Endothelial cell of umbilical vein (primary cell): ENCODE data around the gene TNPO2. TPM values are rescaled to one million over a fixed set of nuclear protein-coding genes. Genes with fewer than 3 reads are reported as not detected.
"Not testable (repeated sequence)": the region's sequence is repeated elsewhere in the genome, so short reads cannot be mapped to it uniquely, and the experiment has no call there.

Experiments used
- BruUV-seq: library from RNA; stranded (reverse); fragments of 400-500 nt; replicated peaks from 2 replicates; lab custom pipeline; 2021; lab: Mats Ljungman, UMichigan
- CTCF ChIA-PET: fragments of 300-600, 350-600 bp; sonication (Branson Sonifier 250); formaldehyde crosslinking; loops from one replicate; lab custom pipeline; 2021; ENCODE audit warnings: antibody characterized with exemption, inconsistent platforms; lab: Charles Lee
- POLR2A ChIA-PET: fragments of 300-600, 350-600 bp; sonication (Branson Sonifier 250); formaldehyde crosslinking; loops from one replicate; lab custom pipeline; 2021; ENCODE audit warnings: antibody characterized with exemption, inconsistent platforms; lab: Charles Lee
- DNase-seq: peaks from one replicate; pipeline ENCODE4 v3.0.0-alpha.2; 2011; ENCODE audit warnings: low read depth, low spot score
- FAIRE-seq: peaks from 2 replicates; lab custom pipeline; 2011; peaks lifted over from hg19 to GRCh38; lab: Jason Lieb, UNC
- H2AFZ ChIP-seq: 2 replicates; pipeline ENCODE4 v1.6.0; 2012; ENCODE audit warnings: low read depth, low read length, control low read depth, inconsistent platforms
- H3K27ac ChIP-seq: 2 replicates; pipeline ENCODE4 v1.5.1; 2011; ENCODE audit warnings: low read depth, mild to moderate bottlenecking, control low read depth, low read length, moderate library complexity; ENCODE audit not compliant: insufficient read depth
- H3K27me3 ChIP-seq, 2 experiments: 2 replicates each; pipeline versions ENCODE4 v1.6.0 to v1.6.1; 2011; ENCODE audit warnings: low read length in 2 of 2, mixed read lengths in 1 of 2; ENCODE audit not compliant: control insufficient read depth in 2 of 2, insufficient read depth in 2 of 2
- H3K36me3 ChIP-seq, 2 experiments: 2 replicates in 1 of 2; 3 replicates in 1 of 2; pipeline ENCODE4 v1.5.1; 2011; ENCODE audit warnings: low read length in 2 of 2, mild to moderate bottlenecking in 1 of 2, moderate library complexity in 1 of 2; ENCODE audit not compliant: control insufficient read depth in 2 of 2, insufficient read depth in 2 of 2; ENCODE audit errors: extremely low read depth in 1 of 2
- H3K4me1 ChIP-seq: 3 replicates; pipeline ENCODE4 v1.5.1; 2011; ENCODE audit warnings: mild to moderate bottlenecking, low read length; ENCODE audit not compliant: control insufficient read depth, insufficient read depth; ENCODE audit errors: extremely low read depth
- H3K4me2 ChIP-seq: 2 replicates; pipeline ENCODE4 v1.6.1; 2011; ENCODE audit warnings: low read length, control low read depth, mixed read lengths; ENCODE audit not compliant: insufficient read depth
- H3K4me3 ChIP-seq, 3 experiments: fragments of 200-600 bp in 1 of 3; sonication (generic), shearing (Covaris generic) in 1 of 3; replicated peaks in 1 of 3; 2 replicates each; pipeline ENCODE4 v1.5.1; 2011 to 2016; ENCODE audit warnings: control low read depth in 3 of 3, low read length in 3 of 3, mild to moderate bottlenecking in 2 of 3, inconsistent platforms in 1 of 3, low read depth in 1 of 3, moderate library complexity in 1 of 3; ENCODE audit not compliant: insufficient read depth in 1 of 3
- H3K79me2 ChIP-seq: 2 replicates; pipeline ENCODE4 v1.6.0; 2012; ENCODE audit warnings: low read length, inconsistent platforms; ENCODE audit not compliant: control insufficient read depth, insufficient read depth
- H3K9ac ChIP-seq: replicated peaks from 2 replicates; pipeline ENCODE3; 2011; ENCODE audit warnings: low read length, control low read depth; ENCODE audit not compliant: insufficient read depth; ENCODE audit errors: extremely low read depth
- H3K9me1 ChIP-seq: replicated peaks from 3 replicates; pipeline ENCODE4 v1.6.0; 2011; ENCODE audit warnings: mild to moderate bottlenecking, low read length; ENCODE audit not compliant: control insufficient read depth, insufficient read depth; ENCODE audit errors: extremely low read depth
- H3K9me3 ChIP-seq: replicated peaks from 2 replicates; pipeline ENCODE4 v1.5.1; 2012; ENCODE audit warnings: low read length, inconsistent platforms; ENCODE audit not compliant: control insufficient read depth, insufficient read depth
- H4K20me1 ChIP-seq: replicated peaks from 2 replicates; pipeline ENCODE3; 2011; ENCODE audit warnings: mild to moderate bottlenecking, low read length; ENCODE audit not compliant: control insufficient read depth, insufficient read depth; ENCODE audit errors: extremely low read depth
- EZH2 ChIP-seq: IDR thresholded peaks from 2 replicates; pipeline ENCODE4 v1.6.1; 2012; ENCODE audit warnings: borderline replicate concordance, low read depth, mild to moderate bottlenecking, moderate library complexity, low read length, inconsistent platforms; ENCODE audit not compliant: severe bottlenecking
- FOS ChIP-seq: IDR thresholded peaks from 2 replicates; pipeline ENCODE4 v1.6.1; 2011; ENCODE audit warnings: mild to moderate bottlenecking, low read length, moderate library complexity, borderline replicate concordance; ENCODE audit not compliant: insufficient read depth
- GATA2 ChIP-seq: IDR thresholded peaks from 2 replicates; pipeline ENCODE4 v1.7.0; 2011; ENCODE audit warnings: low read depth, mild to moderate bottlenecking, moderate library complexity, mixed read lengths, low read length; ENCODE audit not compliant: insufficient read length, insufficient read depth
- JUN ChIP-seq: IDR thresholded peaks from 2 replicates; pipeline ENCODE4 v1.6.1; 2011; ENCODE audit warnings: borderline replicate concordance, low read depth; ENCODE audit not compliant: insufficient read length, insufficient read depth
- MYC ChIP-seq: IDR thresholded peaks from one replicate; pipeline ENCODE4 v1.6.1; 2011; ENCODE audit warnings: mild to moderate bottlenecking, low read depth, low read length
- POLR2A ChIP-seq: IDR thresholded peaks from 2 replicates; pipeline ENCODE4 v1.6.1; 2012; ENCODE audit warnings: low read depth, mild to moderate bottlenecking, control low read depth, low read length
- POLR2AphosphoS5 ChIP-seq: IDR thresholded peaks from 2 replicates; pipeline ENCODE4 v1.6.1; 2012; ENCODE audit warnings: low read depth, mild to moderate bottlenecking, control low read depth, low read length, moderate library complexity; ENCODE audit not compliant: insufficient read depth
- dilution Hi-C: fragments of 300-500 bp; cut with MboI; formaldehyde crosslinking; loops from one replicate; pipeline ENCODE4 v1.15.0; 2019; ENCODE audit warnings: low sequenced_read_pairs; ENCODE audit not compliant: extremely low pct_ligation_motif_present
- intact Hi-C: fragments of 100-400 bp; cut with micrococcal nuclease; formaldehyde crosslinking; loops from one replicate; pipeline ENCODE4 v1.10.0; 2022
- polyA plus RNA-seq, 4 experiments: library from polyadenylated mRNA; depleted of rRNA in 3 of 4; stranded (reverse) in 3 of 4; unstranded in 1 of 4; fragments of >200 nt; gene quantifications; 2 replicates each; pipeline versions ENCODE4 v1.2.1 to v1.2.3, GENCODE V29; 2011 to 2012; ENCODE audit warnings: missing spikeins in 1 of 4
- total RNA-seq: library from RNA; stranded (reverse); gene quantifications from 2 replicates; pipeline ENCODE4 v1.2.3, GENCODE V29; 2021
- TF ChIP-seq, protein P1 (sequence below): IDR thresholded peaks from 2 replicates; pipeline ENCODE4 v1.6.1; 2011; ENCODE audit not compliant: insufficient read depth, insufficient read length
- TF ChIP-seq, protein P2 (sequence below), 2 donors: IDR thresholded peaks; 1 replicate in 1 of 2; 2 replicates in 1 of 2; pipeline ENCODE4 v1.5.1; 2011; ENCODE audit warnings: low read length in 2 of 2, mild to moderate bottlenecking in 2 of 2, moderate library complexity in 2 of 2, control low read depth in 1 of 2, inconsistent platforms in 1 of 2, low read depth in 1 of 2; ENCODE audit not compliant: insufficient read depth in 1 of 2; ENCODE audit errors: extremely low read depth in 1 of 2

The TNPO2 gene
- total and polyA plus RNA-seq, 2 donors (not counting 3 experiments of a cell fraction or from before 2014, with no cell fraction given), result 94.5 to 98.8 TPM

DNA sequence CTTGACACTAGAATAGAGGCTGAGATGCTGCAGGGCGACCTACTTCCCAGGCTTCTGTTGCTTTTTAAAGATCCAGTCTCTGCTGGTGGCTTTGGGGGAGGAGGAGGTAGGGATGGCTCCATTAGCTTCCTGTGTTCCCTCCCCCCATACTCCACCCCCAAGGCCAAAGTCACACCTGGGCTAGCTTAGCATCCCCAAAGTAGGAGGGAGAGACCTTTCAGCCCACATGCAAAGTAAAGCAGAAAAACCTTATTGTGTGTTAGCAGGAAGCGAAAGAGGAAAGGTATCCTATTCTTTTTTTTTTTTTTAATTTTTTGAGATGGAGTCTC is 3.2 kb upstream of the TNPO2 start:
- ChIA-PET CTCF (interaction anchor here (1.0 kb wide), 1 partner anchor 31 kb away, joined by 3 read pairs; no protein-coding TSS in a partner anchor), POLR2A (interaction anchor here (0.7 kb wide), 1 partner anchor 10 kb away, joined by 4 read pairs; the partner anchor contains the start of gene GET3)
- H3K4me2 ChIP-seq, result no peak overlapping the region
- H3K4me3 ChIP-seq, result no peak overlapping the region
- H3K9me1 ChIP-seq, result no peaks in the 10 kb centered on the region
- peaks cover 34% of the 10 kb centered on the region for H3K79me2 ChIP-seq
- FAIRE-seq (no peak), DNase-seq (no peak)
- intact Hi-C loops, result no loop called here
- no peak for TF ChIP-seq POLR2AphosphoS5
- TF ChIP-seq JUN, result no peak
- TF ChIP-seq MYC, result no peak
- TF ChIP-seq, protein P1, sequence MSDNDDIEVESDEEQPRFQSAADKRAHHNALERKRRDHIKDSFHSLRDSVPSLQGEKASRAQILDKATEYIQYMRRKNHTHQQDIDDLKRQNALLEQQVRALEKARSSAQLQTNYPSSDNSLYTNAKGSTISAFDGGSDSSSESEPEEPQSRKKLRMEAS, result no peak
- no peak for TF ChIP-seq EZH2
- TF ChIP-seq POLR2A, result no peak
- TF ChIP-seq, protein P2, sequence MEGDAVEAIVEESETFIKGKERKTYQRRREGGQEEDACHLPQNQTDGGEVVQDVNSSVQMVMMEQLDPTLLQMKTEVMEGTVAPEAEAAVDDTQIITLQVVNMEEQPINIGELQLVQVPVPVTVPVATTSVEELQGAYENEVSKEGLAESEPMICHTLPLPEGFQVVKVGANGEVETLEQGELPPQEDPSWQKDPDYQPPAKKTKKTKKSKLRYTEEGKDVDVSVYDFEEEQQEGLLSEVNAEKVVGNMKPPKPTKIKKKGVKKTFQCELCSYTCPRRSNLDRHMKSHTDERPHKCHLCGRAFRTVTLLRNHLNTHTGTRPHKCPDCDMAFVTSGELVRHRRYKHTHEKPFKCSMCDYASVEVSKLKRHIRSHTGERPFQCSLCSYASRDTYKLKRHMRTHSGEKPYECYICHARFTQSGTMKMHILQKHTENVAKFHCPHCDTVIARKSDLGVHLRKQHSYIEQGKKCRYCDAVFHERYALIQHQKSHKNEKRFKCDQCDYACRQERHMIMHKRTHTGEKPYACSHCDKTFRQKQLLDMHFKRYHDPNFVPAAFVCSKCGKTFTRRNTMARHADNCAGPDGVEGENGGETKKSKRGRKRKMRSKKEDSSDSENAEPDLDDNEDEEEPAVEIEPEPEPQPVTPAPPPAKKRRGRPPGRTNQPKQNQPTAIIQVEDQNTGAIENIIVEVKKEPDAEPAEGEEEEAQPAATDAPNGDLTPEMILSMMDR (IDR thresholded peaks at IDR 0.05; ENCODE audit: extremely low read depth in 1 of 2, insufficient read depth in 1 of 2, low read depth in 1 of 2, low read length in 2 of 2), result no peak
- TF ChIP-seq GATA2, result no peak
- no peak for TF ChIP-seq FOS
- H4K20me1 ChIP-seq, result no peaks in the 10 kb centered on the region
- peaks cover 9 to 31% of the 10 kb centered on the region in 2 experiments for H3K36me3 ChIP-seq
- H3K9me3 ChIP-seq, result no peaks in the 10 kb centered on the region
- no peak overlapping the region for H2AFZ ChIP-seq
- no peak overlapping the region for H3K9ac ChIP-seq
- dilution Hi-C loops, result no loop called here
- H3K4me1 ChIP-seq, result peaks cover 4% of the 10 kb centered on the region
- H3K27me3 ChIP-seq, result no peaks in the 10 kb centered on the region
- H3K27ac ChIP-seq, result no peak overlapping the region
- no TSS peak for BruUV-seq

DNA sequence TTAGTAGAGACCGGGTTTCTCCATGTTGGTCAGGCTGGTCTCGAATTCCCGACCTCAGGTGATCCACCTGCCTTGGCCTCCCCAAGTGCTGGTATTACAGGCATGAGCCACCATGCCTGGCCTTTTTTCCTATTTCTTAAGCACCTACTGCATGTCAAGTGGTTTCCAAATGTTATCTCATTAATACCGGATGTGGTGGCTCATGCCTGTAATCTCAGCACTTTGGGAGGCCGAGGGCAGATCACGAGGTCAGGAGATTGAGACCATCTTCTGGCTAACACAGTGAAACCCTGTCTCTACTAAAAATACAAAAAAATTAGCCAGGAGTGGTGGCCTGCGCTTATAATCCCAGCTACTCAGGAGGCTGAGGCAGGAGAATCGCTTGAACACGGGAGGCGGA is 1.9 kb upstream of the TNPO2 start:
- H3K4me1 ChIP-seq, H3K27me3 ChIP-seq, DNase-seq, H3K4me2 ChIP-seq, dilution Hi-C loops, POLR2A ChIA-PET, H2AFZ ChIP-seq, FAIRE-seq, H4K20me1 ChIP-seq, H3K9ac ChIP-seq, H3K9me3 ChIP-seq, H3K4me3 ChIP-seq, H3K9me1 ChIP-seq, BruUV-seq, H3K27ac ChIP-seq, intact Hi-C loops: not testable (repeated sequence)
- CTCF ChIA-PET, result interaction anchor here (1.1 kb wide), 1 partner anchor 32 kb away, joined by 3 read pairs; no protein-coding TSS in a partner anchor
- Histone ChIP-seq H3K79me2 (peaks cover 34% of the 10 kb centered on the region), H3K36me3 (peaks cover 5 to 22% of the 10 kb centered on the region in 2 experiments)
